GM18519 (cell line): ENCODE results near the gene DCST1.

ENCODE experiments used
- ATAC-seq: cut with Tn5 transposase; IDR thresholded peaks from one replicate; pipeline ENCODE4 v1.9.1; 2021; ENCODE audit warnings: mild to moderate bottlenecking, moderate library complexity; ENCODE audit not compliant: unreplicated experiment, low FRiP score

Gene DCST1

DNA sequence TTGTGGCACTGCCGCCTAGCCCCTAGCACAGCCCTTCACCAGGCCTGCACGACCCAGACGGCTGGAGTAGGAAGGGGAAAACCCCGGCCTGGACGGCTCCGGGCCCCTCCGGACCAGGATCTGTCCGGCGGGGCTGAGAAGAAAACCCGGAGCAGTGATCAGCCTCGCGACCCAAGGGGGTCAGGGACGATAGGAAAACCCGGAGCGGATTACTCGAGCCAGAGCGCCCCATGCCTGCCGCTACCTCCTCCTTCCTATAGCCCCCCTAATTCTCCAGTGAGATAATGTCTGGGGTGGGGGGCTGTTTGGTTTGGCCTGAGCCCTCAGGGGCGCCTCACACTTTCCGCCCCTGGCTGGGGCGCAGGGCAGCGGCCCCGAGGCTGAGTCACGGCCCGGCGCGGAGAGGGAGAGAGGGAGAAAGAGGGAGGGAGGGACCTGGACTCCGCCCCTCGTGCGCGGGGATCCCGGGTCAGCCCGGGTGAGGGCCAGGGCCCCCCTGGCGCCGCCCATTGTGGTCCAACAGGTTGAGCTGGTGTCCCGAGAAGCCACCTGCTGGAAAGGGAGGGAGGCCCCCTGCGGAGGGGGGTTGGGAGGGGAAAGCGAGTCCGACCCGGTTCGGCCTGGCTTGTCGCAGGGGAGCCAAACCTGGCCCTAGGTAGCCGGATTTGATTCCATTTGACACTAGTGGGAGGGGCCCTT is 32.7 kb upstream of the DCST1 start:
- no peak for ATAC-seq

DNA sequence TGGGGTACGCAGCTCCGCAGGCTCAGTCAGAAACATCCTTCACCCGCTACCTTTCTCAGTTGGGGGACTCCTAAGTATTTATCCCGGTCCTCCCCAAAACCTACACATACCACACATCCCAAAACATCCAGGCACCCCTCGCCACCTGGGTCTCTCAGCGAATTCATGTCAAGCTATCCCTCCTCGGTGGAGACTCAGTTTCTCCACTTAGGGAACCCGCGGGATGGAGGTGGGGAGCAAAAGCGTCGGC is 32.3 kb upstream of the DCST1 start:
- ATAC-seq = no peak

DNA sequence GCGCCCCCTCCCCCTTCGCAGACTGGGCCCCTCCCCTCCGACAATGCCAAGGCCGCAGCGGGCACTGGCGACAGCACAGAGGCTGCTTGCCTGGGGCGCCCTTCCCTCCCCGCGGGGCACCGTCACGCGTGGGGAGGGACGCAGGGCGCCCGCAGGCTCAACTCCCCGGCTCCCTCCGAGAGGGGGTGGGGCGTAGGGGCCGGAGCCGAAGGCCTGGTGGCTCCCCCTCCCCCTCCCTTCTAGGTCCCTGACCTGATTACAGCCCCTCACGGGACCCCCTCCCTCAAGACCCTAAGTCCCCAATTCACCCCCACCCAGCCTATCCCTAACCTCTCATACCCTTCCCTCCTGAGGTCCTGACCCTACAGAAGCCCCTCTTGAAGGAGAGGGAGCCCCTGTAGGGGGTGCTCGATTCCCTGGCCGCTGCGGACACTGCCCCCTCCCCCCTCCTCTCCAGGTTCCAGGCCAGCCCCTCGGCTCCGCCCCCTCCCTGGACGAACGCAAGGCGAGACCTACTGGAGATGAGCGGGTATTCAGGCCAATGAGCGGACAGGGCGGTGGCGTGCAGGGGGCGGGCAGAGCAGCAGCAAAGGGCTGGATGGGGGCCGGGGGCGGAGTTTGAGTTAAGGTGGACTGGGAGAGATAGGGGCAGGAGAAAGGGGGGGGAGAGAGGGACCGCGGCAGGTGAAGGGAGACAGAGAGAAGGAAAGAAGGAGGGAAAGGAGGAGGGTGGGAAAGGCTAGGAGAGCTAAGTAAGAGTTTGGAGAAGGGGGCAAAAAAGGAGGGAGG is 31.8 kb upstream of the DCST1 start:
- ATAC-seq = no peak

DNA sequence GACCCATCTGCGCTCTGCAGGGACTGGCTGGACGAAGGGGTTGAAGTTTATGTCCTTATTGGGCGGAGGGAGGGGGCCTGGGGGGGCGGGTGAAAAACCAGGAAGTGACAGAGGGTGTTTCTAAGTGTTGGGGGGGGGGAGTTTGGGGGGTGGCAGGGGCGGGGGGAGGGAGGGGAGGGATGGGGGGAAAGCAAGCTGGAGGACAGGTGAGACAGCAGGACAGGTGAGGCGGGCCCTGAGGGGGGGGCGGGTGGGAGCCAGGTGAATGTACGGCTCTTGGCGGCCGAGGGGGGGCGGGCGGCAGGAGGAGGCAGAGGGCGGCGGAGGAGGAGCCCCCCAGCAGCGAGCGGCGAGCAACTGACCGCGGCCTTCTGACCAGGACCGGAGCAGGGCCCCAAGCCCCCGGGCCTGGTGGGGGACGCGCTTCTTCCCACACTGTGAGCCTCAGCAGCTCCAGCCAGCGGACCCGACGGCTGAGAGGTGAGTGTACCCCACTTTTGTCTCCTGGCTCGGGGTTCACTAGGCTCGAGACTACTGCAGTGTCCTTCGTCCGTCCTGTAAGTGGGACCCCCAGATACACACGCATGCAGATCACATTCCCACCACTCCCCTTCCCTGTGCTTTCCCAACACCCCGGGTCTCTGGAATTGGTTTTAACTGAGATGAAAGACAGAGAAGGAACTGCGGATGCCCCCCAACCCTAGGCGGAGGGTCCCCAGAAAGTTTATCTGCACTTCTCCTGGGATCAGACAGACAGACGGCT is 31.0 kb upstream of the DCST1 start, which contains the start of gene ZBTB7B:
TSS of gene ZBTB7B (plus strand) at position 339 of the 763 bp plus-strand sequence. CDS start 11,859 bp downstream, outside the sequence.
- ATAC-seq = no peak

DNA sequence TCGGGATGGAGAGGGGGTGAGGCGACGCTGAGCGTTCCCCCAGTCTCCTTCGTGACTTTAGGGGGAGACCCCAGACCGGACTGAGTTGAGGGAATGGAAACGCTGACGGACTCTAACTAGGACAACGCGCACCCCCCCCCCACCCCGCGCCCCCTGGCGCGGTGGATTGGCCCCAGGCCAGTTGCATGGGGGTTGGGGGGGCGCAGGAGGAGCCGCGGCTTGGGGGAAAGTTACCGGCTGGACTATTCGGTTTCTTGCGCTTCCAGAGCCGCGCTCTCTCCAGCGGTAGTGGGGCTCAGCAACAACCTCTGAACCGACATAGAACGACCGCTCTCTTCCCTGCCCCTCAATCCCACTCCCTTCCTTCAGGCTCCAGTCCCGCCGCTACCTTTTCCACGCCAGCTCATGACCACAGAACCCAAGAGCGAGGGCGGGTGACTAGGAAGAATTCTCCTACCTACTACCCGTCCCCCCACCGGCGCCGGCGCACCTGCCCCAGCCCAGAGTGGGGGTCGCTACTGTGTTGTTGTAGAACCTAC is 30.3 kb upstream of the DCST1 start:
- no peak for ATAC-seq

DNA sequence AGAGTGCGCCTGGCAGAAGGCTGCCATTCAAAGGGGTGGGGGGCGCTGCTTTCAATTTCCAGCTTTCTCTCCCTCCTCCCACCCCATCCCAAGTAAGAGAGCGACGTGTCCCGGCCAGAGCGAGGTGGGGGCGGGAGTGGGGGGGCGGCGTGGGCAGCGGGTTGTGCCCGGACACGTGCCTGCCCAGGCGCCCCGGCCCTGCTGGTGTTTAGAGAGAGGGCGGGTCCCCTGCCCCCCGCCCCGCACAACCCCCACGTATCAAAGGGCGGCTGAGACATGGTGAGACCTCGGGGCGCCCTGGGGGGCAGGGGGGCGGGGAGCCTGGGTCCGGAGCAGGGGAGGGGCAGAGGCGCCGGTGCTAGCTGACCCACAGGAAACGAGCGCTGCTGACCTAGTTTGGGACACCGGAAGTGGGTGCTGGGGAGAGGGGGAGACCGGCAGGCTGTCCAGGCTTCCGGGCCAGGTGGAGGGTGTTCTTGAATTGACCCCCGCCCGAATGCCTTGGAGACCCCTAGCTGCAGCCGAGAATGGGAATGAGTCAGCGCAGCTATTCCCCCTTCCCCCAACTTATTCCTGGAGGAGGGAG is 29.8 kb upstream of the DCST1 start:
- no peak for ATAC-seq

DNA sequence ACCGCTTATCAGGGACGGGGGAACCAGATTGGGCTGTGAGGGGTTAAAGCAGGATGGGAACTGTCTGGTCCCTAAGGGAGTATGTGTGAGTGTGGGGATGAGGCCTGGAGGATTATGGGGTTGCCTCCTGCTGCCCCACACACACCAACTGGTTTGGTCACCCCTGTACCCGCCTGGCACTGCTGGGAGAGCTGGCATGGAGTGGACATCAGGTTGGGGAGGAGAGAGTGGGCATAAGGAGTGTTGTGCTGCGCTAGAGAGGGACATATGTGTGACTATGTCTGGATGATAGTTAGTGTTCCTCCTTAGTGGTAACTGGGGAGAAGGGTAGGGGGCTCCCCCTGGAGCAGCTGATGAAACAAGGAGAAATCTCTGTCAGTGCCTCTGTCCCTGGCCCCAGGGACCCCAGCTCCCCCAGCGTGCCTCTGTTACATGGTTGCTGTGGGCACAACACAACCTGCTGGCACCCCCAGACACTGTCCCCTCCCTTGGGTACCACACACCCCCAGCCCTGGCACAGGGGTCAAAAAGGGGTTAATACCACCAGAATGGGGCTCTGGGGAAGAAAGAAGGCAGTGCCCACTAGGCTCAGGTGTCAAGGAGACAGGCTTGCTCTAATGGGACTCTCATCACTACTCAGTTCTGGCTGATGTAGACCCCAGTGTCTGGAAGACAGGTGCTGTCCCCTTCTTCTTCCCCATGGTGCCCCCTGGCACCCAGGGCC is 29.1 kb upstream of the DCST1 start:
- ATAC-seq = no peak

DNA sequence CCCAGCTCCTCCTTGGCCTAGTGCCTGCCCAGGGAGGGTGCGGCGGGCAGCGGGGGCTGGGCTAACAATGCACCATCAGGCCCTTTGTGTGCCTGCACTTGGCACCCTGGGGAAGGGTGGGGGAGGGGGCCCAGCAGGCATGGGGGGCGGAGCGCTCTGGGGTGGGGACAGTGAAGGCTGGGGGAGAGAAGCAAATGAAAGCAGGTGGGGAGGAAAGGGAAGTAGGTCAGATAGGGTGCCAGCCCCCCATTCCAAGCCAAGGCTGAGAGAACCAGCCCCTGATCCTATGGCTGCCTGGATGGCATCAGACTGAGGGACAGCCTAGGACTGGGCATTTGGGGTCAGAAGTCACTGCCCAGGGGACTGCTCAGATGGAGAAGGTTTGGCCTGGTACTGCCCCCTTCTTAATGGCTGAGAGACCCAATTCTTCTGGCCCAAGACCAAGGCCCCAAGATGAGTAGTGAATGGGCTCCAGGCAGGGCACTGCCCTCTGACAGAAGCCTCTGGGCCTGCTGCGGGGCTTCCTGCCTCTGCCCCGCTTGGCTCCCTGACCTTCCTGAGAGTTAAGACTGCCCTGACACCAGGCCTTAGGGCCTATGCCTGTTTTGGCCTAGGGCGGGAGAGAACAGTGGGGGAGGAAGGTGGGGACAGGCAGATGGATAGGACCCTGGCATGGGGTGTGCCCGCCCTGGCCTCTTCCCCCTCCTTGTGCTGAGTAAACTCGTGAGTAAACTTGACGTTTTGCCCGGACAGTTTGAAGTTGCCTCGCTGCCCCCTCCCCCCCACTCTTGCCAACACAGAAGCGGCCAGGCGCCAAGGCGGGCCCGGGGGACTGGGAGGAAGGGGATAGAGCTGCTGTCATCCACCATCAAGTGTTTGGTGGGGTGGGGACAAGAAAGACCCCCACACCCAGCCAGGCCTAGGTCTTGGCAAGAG is 28.3 kb upstream of the DCST1 start:
- no peak for ATAC-seq

DNA sequence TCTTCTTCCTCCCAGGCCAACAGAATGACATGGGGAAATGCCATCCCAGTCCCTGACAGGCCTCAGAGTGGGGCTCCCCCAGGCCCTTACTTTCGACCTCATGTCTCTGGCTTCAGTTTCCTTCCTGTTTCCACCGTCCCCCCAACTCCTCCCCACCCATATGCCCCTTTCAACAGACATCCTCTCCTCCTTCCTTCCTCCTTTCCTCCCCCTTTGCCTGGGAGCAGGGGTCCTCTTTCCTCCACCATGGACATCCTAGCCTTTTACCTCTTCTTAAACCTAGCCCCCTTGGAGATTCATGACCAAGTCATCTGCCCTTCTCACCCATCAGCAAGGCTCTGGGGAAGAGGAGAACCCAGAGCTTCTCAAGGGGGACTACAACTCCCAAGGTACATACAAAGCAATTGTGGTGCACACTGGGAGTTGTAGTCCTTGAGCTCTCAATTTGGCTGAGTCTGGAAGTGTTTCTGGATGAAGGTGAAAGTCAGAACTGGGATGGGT is 27.0 kb upstream of the DCST1 start:
- ATAC-seq = no peak

DNA sequence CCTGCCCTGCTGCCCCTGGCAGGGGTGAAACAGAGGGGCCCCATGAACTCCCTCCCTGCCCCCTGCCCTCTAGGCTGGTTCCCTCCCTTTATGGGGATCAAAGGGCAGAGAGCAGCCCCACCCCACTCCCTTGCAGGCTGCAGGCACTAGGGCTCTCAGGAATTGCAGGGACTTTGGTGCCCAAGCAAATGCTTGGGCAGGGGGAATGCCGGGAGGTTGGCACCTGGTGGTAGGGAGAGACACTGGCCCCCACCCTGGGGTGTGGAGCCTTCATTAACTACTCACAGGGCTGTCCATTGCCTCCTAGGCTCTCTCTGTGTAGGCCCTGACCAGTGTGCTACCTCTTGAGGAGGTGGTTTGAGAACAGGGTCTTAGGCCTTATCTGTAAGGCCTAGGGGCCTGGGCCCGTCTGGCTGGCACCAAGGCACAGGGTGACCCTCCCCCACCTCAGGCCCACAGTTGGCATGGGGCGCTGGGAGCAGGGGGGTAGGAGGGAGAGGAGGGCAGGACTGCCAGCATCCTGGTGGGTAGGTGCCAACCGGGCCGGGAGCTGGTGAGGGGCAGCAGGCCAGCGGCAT is 26.3 kb upstream of the DCST1 start:
- ATAC-seq = no peak

DNA sequence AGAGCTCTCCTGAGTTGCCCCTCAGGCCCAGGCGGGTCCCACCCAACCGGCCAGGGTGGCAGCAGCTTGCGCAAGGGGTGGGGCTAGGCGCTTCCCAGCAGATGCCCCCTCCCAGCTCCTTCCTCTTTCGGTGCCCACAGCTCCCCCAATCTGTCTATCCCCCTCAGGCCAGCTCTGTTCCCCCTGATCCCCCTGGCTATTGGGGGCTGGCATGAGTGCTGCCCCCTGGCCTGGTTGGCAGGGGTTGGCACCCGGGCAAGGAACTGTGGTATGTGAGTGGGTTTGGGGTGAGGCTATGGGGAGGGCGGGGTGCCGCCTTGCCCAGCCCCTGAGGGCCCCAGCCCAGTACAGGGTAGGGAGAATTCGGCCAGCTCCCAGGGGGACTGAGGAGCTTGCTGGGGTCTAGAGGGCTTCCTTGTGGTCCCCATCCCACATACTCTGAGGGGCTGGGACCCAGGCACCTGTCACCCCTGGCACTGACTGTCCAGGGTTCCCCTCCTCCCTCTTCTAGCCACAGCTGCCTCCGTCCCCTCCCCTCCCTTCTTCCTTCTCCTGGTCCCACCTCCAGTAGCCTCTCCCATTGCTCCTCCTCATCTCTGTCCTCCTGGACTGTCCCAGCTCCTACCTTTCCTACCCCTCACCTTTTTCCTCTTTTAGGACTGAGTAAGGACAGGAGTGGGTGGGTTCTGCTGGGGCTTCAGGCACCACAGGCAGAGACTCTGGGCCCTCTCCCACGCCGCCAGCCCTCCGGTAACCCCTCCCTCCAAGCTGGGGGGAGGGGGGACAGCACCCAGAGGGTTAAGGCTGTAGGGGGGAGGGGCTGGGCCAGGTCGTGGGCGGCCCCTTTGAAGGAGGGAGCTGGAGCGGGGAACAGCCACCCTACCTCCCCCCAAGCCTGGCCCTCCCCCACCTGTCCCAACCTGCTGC is 25.3 kb upstream of the DCST1 start:
- ATAC-seq = no peak

DNA sequence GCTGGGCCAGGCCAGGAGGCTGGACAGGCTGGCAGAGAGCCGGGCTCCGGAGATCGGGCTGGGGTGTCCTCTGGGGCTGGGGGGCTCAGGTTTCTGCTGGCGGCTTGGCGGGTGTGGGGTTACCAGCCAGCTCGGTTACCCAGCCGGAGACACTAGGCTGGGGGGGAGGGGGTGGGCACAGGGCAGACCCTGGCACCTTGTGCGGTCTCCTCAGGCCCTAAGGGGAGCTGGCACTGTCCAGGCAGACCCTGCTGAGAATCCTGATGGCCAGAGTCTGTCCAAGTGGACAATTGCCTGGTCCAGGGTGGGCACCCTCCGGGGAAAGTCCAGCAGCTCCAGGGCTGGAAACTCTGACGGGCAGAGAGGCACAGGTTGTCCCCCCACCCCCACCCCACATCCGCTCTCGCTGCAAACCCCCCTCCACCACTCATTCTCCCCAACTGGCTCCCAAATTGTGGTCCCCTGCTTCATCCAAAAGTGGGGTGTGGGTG is 24.4 kb upstream of the DCST1 start:
- ATAC-seq = no peak

DNA sequence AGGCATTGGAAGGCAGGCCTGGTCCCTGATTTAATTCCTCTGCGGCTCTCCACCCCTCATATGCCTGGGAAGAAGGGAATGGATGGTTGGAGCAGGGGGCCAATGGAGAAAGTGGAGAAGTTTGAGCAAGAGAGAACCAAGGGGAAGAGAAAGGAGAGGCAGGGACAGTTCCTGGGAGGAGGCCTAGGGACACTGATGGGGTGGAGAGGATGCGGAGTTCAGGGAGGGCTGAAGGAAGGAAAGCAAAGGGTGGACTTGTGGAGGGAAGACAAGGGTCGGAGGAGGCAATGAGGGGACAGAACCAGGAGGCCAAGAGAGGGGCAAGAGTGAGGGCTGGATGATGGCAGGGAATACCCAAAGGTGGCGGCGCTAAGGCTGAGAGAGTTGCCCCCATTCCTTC is 23.9 kb upstream of the DCST1 start:
- no peak for ATAC-seq

DNA sequence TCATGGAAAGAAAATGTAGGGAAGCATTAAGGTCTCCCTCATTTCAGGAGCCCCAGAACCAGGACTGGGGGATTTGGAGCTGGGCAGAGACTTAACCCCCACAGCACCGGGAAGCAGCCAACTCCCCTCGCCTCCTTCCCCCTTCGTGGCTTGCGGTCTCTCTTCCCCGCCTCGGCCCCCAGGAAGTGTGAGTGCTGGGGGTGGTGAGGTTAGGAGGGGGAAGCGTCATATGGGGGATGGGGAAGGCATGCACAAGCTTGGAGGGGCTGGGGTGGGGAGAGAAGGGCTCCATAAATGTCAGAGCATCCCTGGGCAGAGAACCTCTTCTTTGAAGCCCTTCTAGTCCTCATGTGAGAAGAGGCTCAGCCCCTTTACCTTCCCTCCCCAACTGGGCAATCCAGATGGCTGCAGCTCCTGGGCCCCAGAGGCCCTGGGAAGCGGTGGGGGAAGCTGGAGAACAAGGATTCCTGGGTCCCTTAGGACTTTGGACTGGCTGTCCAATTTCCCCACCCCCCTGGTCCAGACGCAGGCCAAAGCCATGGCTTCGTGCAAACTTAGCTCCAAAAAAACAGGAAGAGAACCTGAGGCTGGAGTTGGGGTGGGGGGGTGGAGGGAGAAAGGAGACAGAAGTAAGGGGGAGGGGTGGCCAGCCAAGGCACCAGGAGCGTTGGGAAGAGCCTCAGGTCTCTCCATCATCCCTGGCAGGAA is 23.3 kb upstream of the DCST1 start:
- no peak for ATAC-seq

DNA sequence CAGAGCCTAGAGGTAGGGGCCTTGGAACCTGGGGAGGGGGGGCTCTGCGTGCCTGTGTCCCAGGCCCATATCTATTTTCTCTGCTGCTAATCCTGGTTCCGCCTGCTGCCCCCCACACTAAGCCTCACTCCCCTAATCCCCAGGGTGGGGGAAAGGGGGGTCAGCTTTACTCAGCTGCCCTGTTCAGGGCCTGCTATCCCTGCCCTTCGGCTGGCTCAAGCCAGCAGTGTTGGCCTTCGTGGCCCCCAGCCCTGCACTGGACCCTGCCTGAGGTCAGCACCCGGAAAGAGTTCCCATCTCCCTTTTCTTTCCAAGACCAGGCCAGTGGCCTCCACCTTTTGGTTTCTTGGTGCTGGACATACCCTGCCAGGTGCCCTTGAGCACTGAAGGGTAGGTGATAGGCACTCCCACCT is 22.6 kb upstream of the DCST1 start:
- ATAC-seq = no peak

DNA sequence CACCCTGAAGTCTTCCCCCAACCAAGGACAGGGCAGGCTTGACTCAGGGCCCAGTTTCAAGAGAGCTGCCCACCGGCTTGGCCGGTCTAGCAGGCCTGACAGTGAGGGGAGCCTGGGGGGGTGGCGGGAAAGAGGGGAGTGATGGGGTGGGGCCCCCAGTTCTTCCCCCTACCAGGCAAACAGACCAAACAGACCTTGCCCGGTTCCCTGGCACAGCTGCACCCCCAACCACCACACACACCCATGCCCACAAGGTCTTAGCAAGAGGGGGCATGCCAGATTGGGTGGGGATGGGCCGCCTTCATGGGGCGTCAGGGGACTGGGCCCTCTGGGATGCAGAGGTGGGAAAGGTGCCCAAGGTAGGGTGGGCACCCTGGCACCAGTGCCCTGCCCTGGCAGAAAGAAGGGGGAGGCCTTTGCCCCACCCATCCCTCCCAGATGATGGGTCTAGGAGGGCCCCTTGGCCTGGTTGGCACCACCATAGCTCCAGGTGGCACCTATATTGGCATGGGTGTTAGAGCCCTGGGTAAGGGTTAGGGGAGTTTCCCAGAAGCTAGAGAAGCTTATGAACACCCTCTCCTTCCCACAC is 22.1 kb upstream of the DCST1 start:
- no peak for ATAC-seq
